Measurements from ENCODE around the gene NMBR.
"Not testable (repeated sequence)": the region's sequence is repeated elsewhere in the genome, so short reads cannot be mapped to it uniquely, and the experiment has no call there.

The NMBR gene

DNA sequence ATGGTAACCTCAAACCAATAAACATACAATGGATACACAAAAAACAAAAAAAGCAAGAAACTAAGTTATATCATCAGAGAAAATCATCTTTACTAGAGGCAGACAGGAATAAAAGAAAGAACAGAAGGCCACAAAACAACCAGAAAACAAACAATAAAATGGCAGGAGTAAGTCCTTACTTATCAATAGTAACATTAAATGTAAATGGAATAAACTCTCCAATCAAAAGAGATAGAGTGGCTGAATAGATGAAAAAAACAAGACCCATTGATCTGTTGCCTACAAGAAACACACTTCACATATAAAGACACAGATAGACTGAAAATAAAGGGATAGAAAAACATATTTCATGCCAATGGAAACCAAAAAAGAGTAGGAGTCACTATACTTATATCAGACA is 95.5 kb downstream of the NMBR start:
- DNase-seq = no peak

DNA sequence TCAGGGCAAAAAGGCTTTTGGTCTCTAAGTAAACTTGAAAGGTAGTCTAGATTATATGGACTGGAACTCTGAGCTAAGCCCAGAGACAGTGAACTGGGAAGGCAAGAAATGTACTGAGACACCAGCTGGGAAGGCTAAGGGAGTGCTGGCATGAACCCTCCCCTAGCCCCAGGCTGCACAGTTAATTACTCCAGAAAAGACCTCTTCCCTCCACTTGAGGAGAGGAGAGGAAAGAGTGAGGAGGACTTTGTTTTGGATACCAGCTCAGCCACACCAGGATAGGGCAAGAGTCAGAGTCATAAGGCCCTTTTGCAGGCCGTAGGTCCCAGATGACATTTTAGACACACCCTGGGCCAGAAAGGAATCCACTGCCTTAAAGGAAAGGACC is 98.3 kb downstream of the NMBR start:
- no peak for DNase-seq

DNA sequence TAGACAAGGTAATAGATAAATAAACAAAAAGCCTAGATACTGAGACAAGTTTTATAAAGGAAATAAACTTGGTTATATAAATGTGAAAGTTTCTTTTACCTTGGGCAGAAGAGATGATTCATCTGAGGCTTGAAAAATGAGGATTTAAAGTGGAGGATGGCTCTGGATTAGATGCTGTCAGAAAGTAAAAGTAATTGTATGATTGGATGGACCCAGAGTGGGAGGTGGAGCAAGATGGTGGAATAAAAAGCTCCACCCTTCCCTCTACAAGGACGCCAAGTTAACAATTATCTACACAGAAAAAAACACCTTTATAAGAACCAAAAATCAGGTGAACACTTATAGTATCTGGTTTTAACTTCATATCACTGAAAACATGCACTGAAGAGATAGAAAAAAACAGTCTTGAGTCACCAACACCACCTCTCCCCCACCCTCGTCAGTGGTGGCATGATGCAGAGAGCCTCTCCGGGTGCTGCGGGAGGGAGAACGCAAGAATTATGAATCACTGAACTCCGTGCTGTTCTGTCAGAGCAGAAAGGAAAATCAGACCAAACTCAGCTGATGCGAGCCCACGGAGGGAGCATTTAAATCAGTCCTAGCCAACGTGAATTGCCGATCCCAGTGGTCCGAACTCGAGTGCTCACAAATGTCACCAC is 98.9 kb downstream of the NMBR start:
- DNase-seq = no peak

DNA sequence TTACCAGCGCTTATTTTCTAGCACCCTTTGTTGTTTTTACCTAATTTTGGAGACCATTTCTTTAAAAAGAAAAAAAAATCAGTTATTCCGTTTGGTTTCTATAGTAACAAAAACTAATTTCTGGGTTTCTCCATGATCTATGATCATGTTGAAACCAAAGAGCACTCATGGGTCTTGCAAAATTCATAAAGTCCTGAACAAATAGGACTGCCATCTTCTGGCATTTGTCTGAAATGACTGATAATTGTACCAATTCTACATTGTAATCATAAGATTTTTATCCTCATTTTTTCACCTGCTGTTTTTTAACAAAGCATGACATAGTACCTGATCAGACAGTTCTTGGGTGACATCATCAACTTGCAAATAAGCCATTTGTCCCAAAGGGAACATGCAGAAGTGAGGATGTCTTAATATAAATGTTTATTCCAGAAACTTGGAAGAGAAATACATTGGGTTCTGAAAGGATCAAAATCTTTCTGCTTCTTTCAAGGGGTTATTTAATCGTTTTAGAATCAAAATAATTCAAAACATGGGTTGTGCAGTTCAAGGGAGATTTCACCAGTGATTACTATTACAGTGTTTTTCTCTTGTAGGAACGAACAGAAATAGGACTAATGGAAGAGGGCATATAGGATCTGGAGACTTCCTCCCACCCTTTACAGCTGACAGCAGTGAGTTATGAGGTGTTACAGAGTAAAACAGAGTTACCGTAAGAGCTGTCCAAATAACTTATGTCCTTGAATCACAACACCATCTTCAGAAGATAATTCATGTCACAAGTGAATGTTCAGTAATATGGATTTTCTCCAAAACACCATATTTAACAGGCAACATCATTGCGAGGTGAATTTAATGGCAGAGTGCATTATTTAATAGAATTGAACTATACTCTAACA is 101.3 kb downstream of the NMBR start:
- no peak for DNase-seq

DNA sequence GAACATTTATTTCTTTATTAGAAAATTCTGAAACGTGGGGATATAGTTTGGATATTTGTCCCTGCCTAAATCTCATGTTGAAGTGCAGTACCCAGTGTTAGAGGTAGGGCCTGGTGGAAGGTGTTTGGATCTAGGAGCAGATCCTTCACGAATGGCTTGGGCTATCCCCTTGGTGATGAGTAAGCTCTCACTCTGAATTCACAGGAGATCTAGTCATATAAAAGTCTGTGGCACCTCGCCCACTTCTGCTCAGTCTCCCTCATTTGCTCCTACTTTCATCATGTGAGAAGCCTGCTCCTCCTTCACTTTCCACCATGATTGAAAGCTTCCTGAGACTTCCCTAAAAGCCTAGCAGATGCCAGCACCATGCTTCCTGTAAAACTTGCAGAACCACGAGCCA is 111.0 kb downstream of the NMBR start:
- DNase-seq = no peak

DNA sequence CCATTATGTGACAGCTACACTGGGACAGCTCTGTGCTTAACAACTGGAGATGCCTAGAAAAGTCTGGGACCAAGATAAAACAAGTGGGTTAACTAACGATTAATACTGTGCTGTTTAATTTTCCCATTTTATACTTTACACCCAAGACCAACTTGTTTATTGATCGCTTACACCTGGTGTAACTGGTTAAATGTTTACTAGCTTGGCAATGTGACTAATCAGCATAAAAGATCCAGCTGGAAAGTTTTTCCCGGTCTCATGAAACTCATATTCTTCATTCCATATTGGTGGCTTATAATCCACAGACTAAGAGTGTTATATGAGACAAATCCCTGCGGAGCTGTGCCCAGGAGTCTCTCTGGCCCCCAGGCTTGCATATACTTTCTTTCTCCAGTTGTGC is 115.9 kb downstream of the NMBR start:
- no peak for DNase-seq

DNA sequence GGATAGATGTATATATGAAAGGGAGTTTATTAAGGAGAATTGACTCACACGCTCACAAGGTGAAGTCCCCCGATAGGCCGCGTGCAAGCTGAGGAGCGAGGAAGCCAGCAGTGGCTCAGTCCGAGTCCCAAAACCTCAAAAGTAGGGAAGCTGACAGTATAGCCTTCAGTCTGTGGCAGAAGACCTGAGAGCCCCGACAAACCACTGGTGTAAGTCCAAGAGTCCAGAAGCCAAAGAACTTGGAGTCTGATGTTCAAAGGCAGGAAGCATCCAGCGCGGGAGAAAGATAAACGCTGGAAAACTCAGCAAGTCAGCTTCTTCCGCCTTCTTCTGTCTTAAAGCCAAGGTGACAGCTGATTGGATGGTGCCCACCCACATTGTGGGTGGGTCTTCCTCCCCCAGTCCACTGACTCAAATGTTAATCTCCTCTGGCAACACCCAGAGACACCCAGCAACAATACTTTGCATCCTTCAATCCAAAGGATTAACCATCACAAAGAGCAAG is 116.8 kb downstream of the NMBR start:
- DNase-seq = no peak

DNA sequence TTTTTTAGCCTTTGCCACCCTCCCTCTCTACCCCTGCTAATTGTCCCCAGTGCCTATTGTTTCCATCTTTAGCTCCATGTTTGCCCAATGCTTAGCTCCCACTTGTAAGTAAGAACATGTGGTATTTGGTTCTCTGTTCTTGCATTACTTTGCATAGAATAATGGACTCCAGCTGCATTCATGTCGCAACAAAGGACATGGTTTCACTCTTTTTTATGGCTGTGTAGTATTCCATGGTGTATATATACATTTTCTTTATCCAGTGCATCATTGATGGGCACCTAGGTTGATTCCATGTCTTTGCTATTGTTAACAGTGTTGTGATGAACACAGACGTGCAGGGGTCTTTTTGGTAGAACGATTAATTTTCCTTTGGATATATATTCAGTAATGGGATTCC is 118.4 kb downstream of the NMBR start:
- DNase-seq = no peak

DNA sequence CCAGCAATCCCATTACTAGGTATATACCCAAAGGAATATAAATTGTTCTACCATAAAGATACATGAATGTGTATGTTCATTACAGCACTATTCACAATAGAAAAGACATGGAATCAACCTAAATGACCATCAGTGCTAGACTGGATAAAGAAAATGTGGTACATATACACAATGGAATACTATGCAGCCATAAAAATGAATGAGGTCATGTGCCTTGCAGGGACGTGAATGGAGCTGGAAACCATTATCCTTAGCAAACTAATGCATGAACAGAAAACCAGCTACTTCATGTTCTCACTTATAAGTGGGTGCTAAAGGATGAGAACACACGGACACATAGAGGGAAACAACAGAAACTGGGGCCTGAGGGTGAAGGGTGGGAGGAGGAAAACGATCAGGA is 119.1 kb downstream of the NMBR start:
- not testable (repeated sequence) for DNase-seq

DNA sequence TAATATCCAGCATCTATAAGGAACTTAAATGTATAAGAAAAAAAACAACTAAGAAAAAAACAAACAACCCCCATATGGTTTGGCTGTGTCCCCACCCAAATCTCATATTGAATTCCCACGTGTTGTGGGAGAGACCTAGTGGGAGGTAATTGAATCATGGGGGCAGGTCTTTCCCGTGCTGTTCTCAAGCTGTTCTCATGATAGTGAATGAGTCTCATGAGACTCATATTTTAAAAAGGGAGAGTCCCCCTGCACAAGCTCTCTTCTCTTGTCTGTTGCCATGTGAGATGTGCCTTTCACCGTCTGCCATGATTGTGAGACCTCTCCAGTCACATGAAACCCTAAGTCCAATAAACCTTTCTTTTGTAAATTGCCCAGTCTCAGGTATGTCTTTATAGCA is 119.8 kb downstream of the NMBR start:
- DNase-seq = no peak

DNA sequence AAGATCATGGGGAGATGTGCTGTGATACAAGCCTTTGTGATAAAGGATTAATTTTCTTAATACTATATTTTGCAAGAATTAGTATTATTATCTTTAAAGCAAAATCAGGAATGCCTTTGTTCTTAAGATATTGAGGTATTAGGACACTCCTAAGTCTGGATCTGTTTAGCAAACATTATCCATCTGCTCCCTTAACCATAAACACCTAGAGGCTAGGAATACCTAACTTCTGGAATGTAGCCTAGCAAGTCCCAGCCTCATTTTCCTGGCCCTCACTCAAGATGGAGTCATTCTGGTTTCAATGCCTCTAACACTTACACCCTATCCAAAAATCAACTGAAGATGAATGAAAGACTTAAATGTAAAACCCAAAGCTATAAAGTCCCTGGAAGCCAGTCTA is 120.5 kb downstream of the NMBR start:
- DNase-seq = no peak
